Measurements from ENCODE around the gene FAM8A1. TPM values are rescaled to one million over a fixed set of nuclear protein-coding genes. Genes with fewer than 3 reads are reported as not detected.

FAM8A1 gene
- total and polyA plus RNA-seq, 9 of the 15 experiments (the other 6 are each of a cell fraction or from before 2014, with no cell fraction given), result 4.9 to 23.6 (median 14.2) TPM

DNA sequence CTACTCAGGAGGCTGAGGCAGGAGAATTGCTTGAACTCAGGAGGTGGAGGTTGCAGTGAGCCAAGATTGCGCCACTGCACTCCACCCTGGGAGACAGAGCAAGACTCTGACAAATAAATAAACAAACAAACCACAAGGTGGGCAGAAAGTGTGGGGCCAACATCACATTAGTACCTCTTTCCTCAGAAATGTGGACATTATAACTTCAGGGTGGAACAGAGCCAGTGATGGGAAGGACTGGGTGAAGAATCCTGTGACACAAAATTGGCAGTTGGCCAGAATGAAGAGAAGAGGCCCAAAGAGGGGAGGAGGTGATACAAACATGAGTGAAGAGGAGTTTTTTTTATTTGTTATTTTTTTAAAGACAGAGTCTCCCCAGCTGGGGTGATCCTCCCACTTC is 56.0 kb downstream of the FAM8A1 start (continued):
- TF ChIP-seq, protein P1, sequence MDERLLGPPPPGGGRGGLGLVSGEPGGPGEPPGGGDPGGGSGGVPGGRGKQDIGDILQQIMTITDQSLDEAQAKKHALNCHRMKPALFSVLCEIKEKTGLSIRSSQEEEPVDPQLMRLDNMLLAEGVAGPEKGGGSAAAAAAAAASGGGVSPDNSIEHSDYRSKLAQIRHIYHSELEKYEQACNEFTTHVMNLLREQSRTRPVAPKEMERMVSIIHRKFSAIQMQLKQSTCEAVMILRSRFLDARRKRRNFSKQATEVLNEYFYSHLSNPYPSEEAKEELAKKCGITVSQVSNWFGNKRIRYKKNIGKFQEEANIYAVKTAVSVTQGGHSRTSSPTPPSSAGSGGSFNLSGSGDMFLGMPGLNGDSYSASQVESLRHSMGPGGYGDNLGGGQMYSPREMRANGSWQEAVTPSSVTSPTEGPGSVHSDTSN (CRISPR knock-in tag; IDR thresholded peaks at IDR 0.05; ENCODE audit: low read depth), result no peak
- TF ChIP-seq, protein P1 (tag; conservative IDR thresholded peaks at IDR 0.05; ENCODE audit: low read depth), result 0 out of 2 replicates have a peak, but pooled peaks have one; percentile 16
- no peak for TF ChIP-seq MAFK (IDR thresholded peaks at IDR 0.05; ENCODE audit: low read length)
- no peak for TF ChIP-seq ID3 (CRISPR knock-in tag; IDR thresholded peaks at IDR 0.05)
- no peak for TF ChIP-seq ID3 (tag; IDR thresholded peaks at IDR 0.05)
- TF ChIP-seq RBFOX2 (IDR thresholded peaks at IDR 0.05; ENCODE audit: low read depth, low read length), result no peak
- TF ChIP-seq NFIX (CRISPR knock-in tag; IDR thresholded peaks at IDR 0.05; ENCODE audit: low read depth), result peak; percentile 84
- TF ChIP-seq CXXC5 (CRISPR knock-in tag; IDR thresholded peaks at IDR 0.05), result no peak
- TF ChIP-seq NR2C1 (IDR thresholded peaks at IDR 0.05), result no peak
- TF ChIP-seq NR2C1 (tag; IDR thresholded peaks at IDR 0.05), result no peak
- TF ChIP-seq SREBF2 (CRISPR knock-in tag; IDR thresholded peaks at IDR 0.05), result no peak
- no peak for TF ChIP-seq GTF2A2 (tag; IDR thresholded peaks at IDR 0.05)
- no peak for TF ChIP-seq ZNF79 (CRISPR knock-in tag; IDR thresholded peaks at IDR 0.05; ENCODE audit: low read depth)
- TF ChIP-seq CBFA2T2 (conservative IDR thresholded peaks at IDR 0.05), result no peak
- no peak for TF ChIP-seq NCOA4 (IDR thresholded peaks at IDR 0.05; ENCODE audit: partially characterized antibody)
- TF ChIP-seq HNRNPK (IDR thresholded peaks at IDR 0.05; ENCODE audit: low read depth, low read length, poor library complexity, severe bottlenecking), result no peak
- no peak for TF ChIP-seq GATAD2B (IDR thresholded peaks at IDR 0.05; ENCODE audit: borderline replicate concordance)
- peak; percentile 29 for TF ChIP-seq SMAD1 (IDR thresholded peaks at IDR 0.05; ENCODE audit: low read depth, low read length, partially characterized antibody)
- no peak for TF ChIP-seq YY1 (IDR thresholded peaks at IDR 0.05; ENCODE audit: borderline replicate concordance in 1 of 3, control insufficient read depth in 1 of 3, extremely low read depth in 1 of 3, insufficient read depth in 3 of 3, insufficient read length in 1 of 3, insufficient replicate concordance in 2 of 3, low read depth in 1 of 3, low read length in 2 of 3)
- no peak for TF ChIP-seq ZC3H8 (IDR thresholded peaks at IDR 0.05)
- TF ChIP-seq TEAD1 (CRISPR knock-in tag; IDR thresholded peaks at IDR 0.05), result no peak
- TF ChIP-seq MTA3 (IDR thresholded peaks at IDR 0.05; ENCODE audit: borderline replicate concordance), result no peak
- TF ChIP-seq NFIC (IDR thresholded peaks at IDR 0.05), result peak; percentile 98
- no peak for TF ChIP-seq ZNF324 (CRISPR knock-in tag; IDR thresholded peaks at IDR 0.05)
- peak; percentile 21; the same call in 1 of the 2 replicates for TF ChIP-seq POLR2AphosphoS5 (IDR thresholded peaks at IDR 0.05; ENCODE audit: control insufficient read depth, insufficient read depth, low read depth, low read length)
- TF ChIP-seq DEAF1 (CRISPR knock-in tag; IDR thresholded peaks at IDR 0.05), result no peak
- no peak for TF ChIP-seq KDM2B (CRISPR knock-in tag; IDR thresholded peaks at IDR 0.05)

Data from K562 (cell line).